PC-3 (cell line): ENCODE results near the gene LCE1D. TPM values are rescaled to one million over a fixed set of nuclear protein-coding genes. Genes with fewer than 3 reads are reported as not detected.

Experiments used
- ATAC-seq: fragments of 200-7000 bp; cut with Tn5 transposase; 2 replicates; pipeline ENCODE4 v1.9.1; 2020; ENCODE audit warnings: mild to moderate bottlenecking, moderate library complexity
- BruUV-seq: library from RNA; stranded (reverse); fragments of 400-500 nt; replicated peaks from 2 replicates; lab custom pipeline; 2021; lab: Mats Ljungman, UMichigan
- CTCF ChIA-PET: fragments of 300-600 bp; sonication (Branson Sonifier 250); formaldehyde crosslinking; loops from one replicate; lab custom pipeline; 2022; ENCODE audit warnings: antibody characterized with exemption; lab: Charles Lee
- POLR2A ChIA-PET: fragments of 300-600 bp; sonication (Branson Sonifier 250); formaldehyde crosslinking; loops from one replicate; lab custom pipeline; 2022; ENCODE audit warnings: antibody characterized with exemption; ENCODE audit not compliant: unreplicated experiment; lab: Charles Lee
- DNase-seq: peaks from one replicate; pipeline ENCODE4 v3.0.0-alpha.2; 2015
- H2AFZ ChIP-seq: fragments of 300-600 bp; sonication (generic); 2 replicates; pipeline ENCODE4 v1.6.0; 2016; ENCODE audit warnings: antibody characterized with exemption, low read length
- H3F3A ChIP-seq: fragments of 300-600 bp; sonication (generic); one replicate; pipeline ENCODE4 v1.6.0; 2017; ENCODE audit warnings: antibody characterized with exemption, low read length, control low read depth, mild to moderate bottlenecking; ENCODE audit not compliant: unreplicated experiment
- H3K27ac ChIP-seq: fragments of 300-600 bp; sonication (generic); 2 replicates; pipeline ENCODE4 v1.5.1; 2016; ENCODE audit warnings: mild to moderate bottlenecking, low read length
- H3K27me3 ChIP-seq: fragments of 300-600 bp; sonication (generic); 2 replicates; pipeline ENCODE4 v1.6.1; 2016; ENCODE audit warnings: low read length, mixed read lengths
- H3K36me3 ChIP-seq: fragments of 300-600 bp; sonication (generic); 2 replicates; pipeline ENCODE4 v1.6.1; 2016; ENCODE audit warnings: low read depth, mixed run types, low read length, mixed read lengths
- H3K4me1 ChIP-seq: fragments of 300-600 bp; sonication (generic); 2 replicates; pipeline ENCODE4 v1.5.1; 2016; ENCODE audit warnings: low read length; ENCODE audit not compliant: insufficient read depth
- H3K4me2 ChIP-seq: fragments of 300-600 bp; sonication (generic); 2 replicates; pipeline ENCODE4 v1.6.0; 2016; ENCODE audit warnings: low read length
- H3K4me3 ChIP-seq: fragments of 300-600 bp; sonication (generic); 2 replicates; pipeline ENCODE4 v1.5.1; 2016; ENCODE audit warnings: mild to moderate bottlenecking, low read length, mixed read lengths
- H3K79me2 ChIP-seq: fragments of 300-600 bp; sonication (generic); 2 replicates; pipeline ENCODE4 v1.6.1; 2017; ENCODE audit warnings: low read length, mixed read lengths
- H3K9ac ChIP-seq: fragments of 300-600 bp; sonication (generic); 2 replicates; pipeline ENCODE4 v1.6.0; 2016; ENCODE audit warnings: mild to moderate bottlenecking, low read length
- H3K9me2 ChIP-seq: fragments of 300-600 bp; sonication (generic); replicated peaks from 2 replicates; pipeline ENCODE4 v1.6.1; 2016; ENCODE audit warnings: mixed run types, low read length, mixed read lengths
- H3K9me3 ChIP-seq: fragments of 300-600 bp; sonication (generic); 2 replicates; pipeline ENCODE4 v1.6.1; 2016; ENCODE audit warnings: low read length, mixed read lengths
- H4K20me1 ChIP-seq: fragments of 300-600 bp; sonication (generic); 2 replicates; pipeline ENCODE4 v1.6.1; 2016; ENCODE audit warnings: low read length, mixed read lengths
- EZH2 ChIP-seq: fragments of 300-600 bp; sonication (generic); IDR thresholded peaks from one replicate; pipeline ENCODE4 v1.6.1; 2017; ENCODE audit warnings: antibody characterized with exemption, mild to moderate bottlenecking, low read length; ENCODE audit not compliant: unreplicated experiment
- EZH2phosphoT487 ChIP-seq: fragments of 300-600 bp; sonication (generic); IDR thresholded peaks from 2 replicates; pipeline ENCODE4 v1.6.1; 2018; ENCODE audit warnings: mild to moderate bottlenecking, antibody characterized with exemption, low read length, borderline replicate concordance
- intact Hi-C: fragments of 100-400 bp; cut with micrococcal nuclease; formaldehyde crosslinking; loops from 2 replicates; pipeline ENCODE4 v1.9.0; 2023
- total RNA-seq: library from RNA; depleted of rRNA; stranded (reverse); fragments of >200 nt; gene quantifications from 2 replicates; pipeline ENCODE4 v1.2.3, GENCODE V29; 2014
- TF ChIP-seq, protein P1 (sequence below): fragments of 300-600 bp; sonication (generic); conservative IDR thresholded peaks from 2 replicates; pipeline ENCODE4 v1.5.1; 2017; ENCODE audit warnings: antibody characterized with exemption, low read depth, mild to moderate bottlenecking, low read length

Gene LCE1D
- total RNA-seq, 1 experiment from 2014 or later = not detected

DNA sequence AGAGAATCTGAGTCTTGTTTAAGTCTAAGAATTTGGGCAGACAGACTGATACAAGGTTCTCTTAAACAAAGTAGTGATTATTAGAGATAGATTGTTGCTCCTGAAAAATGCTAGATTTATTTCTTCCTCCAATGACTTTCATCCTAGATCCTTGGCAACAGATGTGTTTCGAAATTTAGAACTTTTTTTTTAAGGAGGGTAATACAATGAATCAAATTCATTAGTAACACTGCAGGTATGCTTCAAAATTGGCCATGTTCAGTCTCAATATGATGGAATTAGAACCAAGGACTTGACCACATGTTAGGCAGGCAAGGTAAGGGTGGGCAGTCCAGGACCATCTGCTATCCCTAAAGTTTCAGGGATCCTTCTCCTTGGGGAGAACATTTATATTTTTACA, 26.1 kb upstream of the LCE1D start:
- ATAC-seq = no peak
- Histone ChIP-seq H3K4me1 (no peaks in the 10 kb centered on the region), H3K27me3 (peaks cover 6% of the 10 kb centered on the region; the same call in 1 of the 2 replicates), H3K36me3 (no peaks in the 10 kb centered on the region), H3F3A (no peaks in the 10 kb centered on the region), H3K9me2 (no peaks in the 10 kb centered on the region), H3K4me2 (no peak overlapping the region), H3K27ac (no peak overlapping the region), H2AFZ (no peak overlapping the region), H3K9ac (no peak overlapping the region), H3K79me2 (no peaks in the 10 kb centered on the region), H4K20me1 (no peaks in the 10 kb centered on the region), H3K4me3 (no peak overlapping the region), H3K9me3 (no peaks in the 10 kb centered on the region)
- ChIA-PET CTCF (no interaction called here), POLR2A (no interaction called here)
- TF ChIP-seq, protein P1, sequence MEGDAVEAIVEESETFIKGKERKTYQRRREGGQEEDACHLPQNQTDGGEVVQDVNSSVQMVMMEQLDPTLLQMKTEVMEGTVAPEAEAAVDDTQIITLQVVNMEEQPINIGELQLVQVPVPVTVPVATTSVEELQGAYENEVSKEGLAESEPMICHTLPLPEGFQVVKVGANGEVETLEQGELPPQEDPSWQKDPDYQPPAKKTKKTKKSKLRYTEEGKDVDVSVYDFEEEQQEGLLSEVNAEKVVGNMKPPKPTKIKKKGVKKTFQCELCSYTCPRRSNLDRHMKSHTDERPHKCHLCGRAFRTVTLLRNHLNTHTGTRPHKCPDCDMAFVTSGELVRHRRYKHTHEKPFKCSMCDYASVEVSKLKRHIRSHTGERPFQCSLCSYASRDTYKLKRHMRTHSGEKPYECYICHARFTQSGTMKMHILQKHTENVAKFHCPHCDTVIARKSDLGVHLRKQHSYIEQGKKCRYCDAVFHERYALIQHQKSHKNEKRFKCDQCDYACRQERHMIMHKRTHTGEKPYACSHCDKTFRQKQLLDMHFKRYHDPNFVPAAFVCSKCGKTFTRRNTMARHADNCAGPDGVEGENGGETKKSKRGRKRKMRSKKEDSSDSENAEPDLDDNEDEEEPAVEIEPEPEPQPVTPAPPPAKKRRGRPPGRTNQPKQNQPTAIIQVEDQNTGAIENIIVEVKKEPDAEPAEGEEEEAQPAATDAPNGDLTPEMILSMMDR = no peak
- TF ChIP-seq EZH2 (no peak), EZH2phosphoT487 (no peak)
- intact Hi-C loops = no loop called here
- no peak for DNase-seq
- BruUV-seq = no TSS peak

DNA sequence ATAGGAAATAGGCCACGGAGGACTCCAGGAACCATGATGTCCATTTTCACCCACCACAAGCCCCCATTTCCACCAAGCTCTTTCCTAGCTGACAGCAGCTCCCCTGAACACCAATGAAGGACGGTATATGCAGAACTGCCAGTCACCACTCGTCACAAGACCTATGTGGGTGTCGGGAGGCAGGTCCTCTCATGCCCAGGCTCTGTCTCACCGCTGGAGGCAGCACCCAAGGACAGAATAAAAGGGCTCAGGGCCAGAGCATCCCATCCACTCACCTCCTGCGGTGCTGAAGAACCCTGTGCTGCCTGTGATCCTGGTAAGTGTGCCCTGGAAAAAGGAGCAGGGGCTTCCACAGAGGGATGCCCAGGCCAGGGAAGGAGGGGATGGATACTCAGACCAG, 21.6 kb upstream of the LCE1D start, which contains the start of gene LCE1F:
Gene LCE1F (plus strand): TSS at position 266 of the 400 bp plus-strand sequence. CDS start 1,232 bp downstream, outside the sequence.
- no peak within 1 kb of the TSS for H2AFZ ChIP-seq
- H3K27ac ChIP-seq = no peak within 1 kb of the TSS
- H3F3A ChIP-seq = no peaks in the 10 kb centered on the region
- no peak within 1 kb of the TSS for H3K9ac ChIP-seq
- BruUV-seq = no TSS peak
- no peak within 1 kb of the TSS for H3K4me2 ChIP-seq
- ChIA-PET CTCF (no interaction called here), POLR2A (no interaction called here)
- H3K9me3 ChIP-seq = no peaks in the 10 kb centered on the region
- no peaks in the 10 kb centered on the region for H3K79me2 ChIP-seq
- no peaks in the 10 kb centered on the region for H4K20me1 ChIP-seq
- DNase-seq = no peak
- H3K4me1 ChIP-seq = no peaks in the 10 kb centered on the region
- H3K4me3 ChIP-seq = no peak within 1 kb of the TSS
- TF ChIP-seq, protein P1 = no peak
- no peak for TF ChIP-seq EZH2phosphoT487
- no peak for TF ChIP-seq EZH2
- no peaks in the 10 kb centered on the region for H3K36me3 ChIP-seq
- no peaks in the 10 kb centered on the region for H3K9me2 ChIP-seq
- intact Hi-C loops = no loop called here
- H3K27me3 ChIP-seq = peaks cover 25% of the 10 kb centered on the region
- no peak for ATAC-seq

DNA sequence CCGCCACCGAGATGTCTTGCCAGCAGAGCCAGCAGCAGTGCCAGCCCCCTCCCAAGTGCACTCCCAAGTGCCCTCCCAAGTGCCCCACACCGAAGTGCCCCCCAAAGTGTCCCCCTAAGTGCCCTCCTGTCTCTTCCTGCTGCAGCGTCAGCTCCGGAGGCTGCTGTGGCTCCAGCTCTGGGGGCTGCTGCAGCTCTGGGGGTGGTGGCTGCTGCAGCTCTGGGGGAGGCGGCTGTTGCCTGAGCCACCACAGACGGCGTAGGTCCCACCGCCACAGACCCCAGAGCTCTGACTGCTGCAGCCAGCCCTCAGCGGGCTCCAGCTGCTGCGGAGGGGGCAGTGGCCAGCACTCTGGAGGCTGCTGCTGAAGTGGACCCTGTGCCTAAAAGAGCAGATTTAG, 20.2 kb upstream of the LCE1D start:
- Histone ChIP-seq H2AFZ (no peak overlapping the region), H3F3A (no peaks in the 10 kb centered on the region), H3K9me2 (no peaks in the 10 kb centered on the region), H3K4me3 (no peak overlapping the region), H3K4me1 (no peaks in the 10 kb centered on the region), H3K79me2 (no peaks in the 10 kb centered on the region), H3K27me3 (peaks cover 27% of the 10 kb centered on the region), H3K36me3 (no peaks in the 10 kb centered on the region), H3K9ac (no peak overlapping the region), H3K9me3 (no peaks in the 10 kb centered on the region), H4K20me1 (no peaks in the 10 kb centered on the region), H3K27ac (no peak overlapping the region), H3K4me2 (no peak overlapping the region)
- POLR2A ChIA-PET = no interaction called here
- intact Hi-C loops = no loop called here
- ATAC-seq = no peak
- CTCF ChIA-PET = no interaction called here
- no TSS peak for BruUV-seq
- DNase-seq = no peak
- TF ChIP-seq EZH2phosphoT487 = no peak
- TF ChIP-seq EZH2 = no peak
- TF ChIP-seq, protein P1 = no peak
